Epidermal melanocyte (primary cell): ENCODE results near the gene USP7.
"Not testable (repeated sequence)": the region's sequence is repeated elsewhere in the genome, so short reads cannot be mapped to it uniquely, and the experiment has no call there.

Experiments used
- DNase-seq: peaks from one replicate; pipeline ENCODE4 v3.0.0; 2011; ENCODE audit warnings: low spot score; ENCODE audit not compliant: insufficient read length

USP7 gene

GRCh38 chr16:8880839-8881510 lies 82.7 kb downstream of the USP7 start:
- no peak for DNase-seq

- no peak for DNase-seq
Observed at GRCh38 chr16:8878523-8878911, 85.2 kb downstream of the USP7 start.

GRCh38 chr16:8877894-8878522 lies 85.7 kb downstream of the USP7 start:
- DNase-seq = no peak

- not testable (repeated sequence) for DNase-seq
Observed at GRCh38 chr16:8875317-8875716, 88.4 kb downstream of the USP7 start.

GRCh38 chr16:8874388-8874787 lies 89.3 kb downstream of the USP7 start:
- DNase-seq = no peak

- not testable (repeated sequence) for DNase-seq
Observed at GRCh38 chr16:8873866-8874195, 89.9 kb downstream of the USP7 start.

- DNase-seq = no peak
Observed at GRCh38 chr16:8872967-8873865, 90.5 kb downstream of the USP7 start.

- no peak for DNase-seq
Observed at GRCh38 chr16:8872071-8872470, 91.6 kb downstream of the USP7 start.

GRCh38 chr16:8869988-8870241 lies 93.8 kb downstream of the USP7 start:
- DNase-seq = not testable (repeated sequence)

- no peak for DNase-seq
Observed at GRCh38 chr16:8869212-8869987, 94.3 kb downstream of the USP7 start.

- DNase-seq = peak; percentile 94
Observed at GRCh38 chr16:8868416-8869211, 95.1 kb downstream of the USP7 start, which contains the start of gene CARHSP1. Gene CARHSP1 (minus strand): TSS chr16:8869006. CDS start chr16:8859328, 9,678 bp downstream.

- no peak for DNase-seq
Observed at GRCh38 chr16:8867932-8868415, 95.7 kb downstream of the USP7 start.

- DNase-seq = no peak
Observed at GRCh38 chr16:8867216-8867931, 96.3 kb downstream of the USP7 start.

GRCh38 chr16:8866884-8867215 lies 96.9 kb downstream of the USP7 start:
- no peak for DNase-seq

- DNase-seq = no peak
Observed at GRCh38 chr16:8866118-8866883, 97.4 kb downstream of the USP7 start.

- DNase-seq = no peak
Observed at GRCh38 chr16:8865145-8865882, 98.4 kb downstream of the USP7 start.

GRCh38 chr16:8864480-8865110 lies 99.1 kb downstream of the USP7 start:
- DNase-seq = no peak
